HFFc6 (cell line): ENCODE data around the gene CD2BP2. TPM values are rescaled to one million over a fixed set of nuclear protein-coding genes. Genes with fewer than 3 reads are reported as not detected.

ENCODE experiments used
- DNase-seq: peaks from one replicate; pipeline ENCODE4 v3.0.0-alpha.2; 2018
- H3K27ac Mint-ChIP-seq: 2 replicates; pipeline ENCODE4 v1.8.0; 2020; ENCODE audit warnings: mild to moderate bottlenecking, mixed read lengths
- H3K27me3 Mint-ChIP-seq: 2 replicates; pipeline ENCODE4 v1.8.0; 2021; ENCODE audit warnings: mild to moderate bottlenecking, moderate library complexity, mixed read lengths; ENCODE audit not compliant: insufficient read depth
- H3K36me3 Mint-ChIP-seq: 2 replicates; pipeline ENCODE4 v1.8.0; 2021; ENCODE audit warnings: low read depth, mixed read lengths
- H3K4me1 Mint-ChIP-seq: 2 replicates; pipeline ENCODE4 v1.8.0; 2020; ENCODE audit warnings: low read depth, mixed read lengths
- H3K4me3 Mint-ChIP-seq: 2 replicates; pipeline ENCODE4 v1.8.0; 2020; ENCODE audit warnings: mild to moderate bottlenecking, moderate library complexity, mixed read lengths
- H3K9me3 Mint-ChIP-seq: 2 replicates; pipeline ENCODE4 v1.8.0; 2020; ENCODE audit warnings: mild to moderate bottlenecking, mixed read lengths
- total RNA-seq, 6 experiments: library from RNA; stranded (reverse); fragmentation: NEBNext Ultra II Directional; extraction: Animal tissue kit (Norgen Biotek cat#: 25700); gene quantifications; 2 replicates in 1 of 6; 3 replicates in 5 of 6; pipeline ENCODE4 v1.2.3, GENCODE V29; 2021
- TF ChIP-seq, protein P1 (sequence below): fragments of 200-600 bp; sonication (generic); IDR thresholded peaks from 2 replicates; pipeline ENCODE4 v1.5.0; 2021; ENCODE audit warnings: antibody characterized with exemption, mild to moderate bottlenecking

Gene CD2BP2
- total RNA-seq, 6 experiments from 2014 or later = 76.2 to 91.0 (median 80.4) TPM

DNA sequence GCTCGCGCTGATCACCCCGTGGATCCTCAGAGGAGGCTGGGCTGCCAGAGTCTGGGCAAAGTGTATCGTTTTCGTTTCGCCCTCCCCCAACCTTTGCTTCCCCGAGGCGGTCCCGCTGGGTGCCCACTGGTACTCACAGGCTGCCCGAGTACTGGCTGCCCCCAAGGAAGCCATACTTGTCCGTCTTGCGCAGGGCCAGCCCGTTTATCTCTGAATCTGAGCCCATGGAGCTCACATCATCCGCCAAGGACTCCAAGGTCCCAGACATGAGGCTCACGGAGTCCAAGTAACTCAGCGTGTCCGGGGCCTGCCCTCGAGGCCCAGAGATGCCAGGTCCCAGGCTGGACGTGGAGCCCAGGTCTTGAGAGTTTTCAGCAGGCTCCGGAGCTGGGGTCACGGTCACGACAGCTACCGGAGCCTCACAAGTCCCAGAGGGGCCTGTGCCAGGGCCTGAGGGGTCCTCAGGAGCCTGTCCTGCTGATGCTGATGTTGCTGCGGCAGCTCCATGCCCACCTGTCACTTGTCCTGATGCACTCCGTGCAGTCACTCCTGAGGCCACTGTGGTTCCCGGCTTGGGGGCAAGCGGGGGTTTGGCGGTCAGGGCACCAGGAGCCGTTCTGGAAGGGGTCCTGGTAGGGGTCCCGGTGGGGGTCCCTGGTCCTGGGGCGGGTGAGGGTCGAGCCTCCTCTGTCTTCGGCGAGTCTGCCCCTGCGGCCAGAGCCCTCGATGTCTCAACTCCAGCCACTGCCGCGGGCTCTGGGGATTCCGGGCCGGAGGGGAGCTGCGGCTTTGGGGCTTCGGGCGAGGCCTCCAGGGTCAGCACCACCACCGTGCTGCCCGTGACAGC lies 14.2 kb upstream of the CD2BP2 start:
- H3K4me1 Mint-ChIP-seq = peaks cover 39% of the 10 kb centered on the region
- TF ChIP-seq, protein P1, sequence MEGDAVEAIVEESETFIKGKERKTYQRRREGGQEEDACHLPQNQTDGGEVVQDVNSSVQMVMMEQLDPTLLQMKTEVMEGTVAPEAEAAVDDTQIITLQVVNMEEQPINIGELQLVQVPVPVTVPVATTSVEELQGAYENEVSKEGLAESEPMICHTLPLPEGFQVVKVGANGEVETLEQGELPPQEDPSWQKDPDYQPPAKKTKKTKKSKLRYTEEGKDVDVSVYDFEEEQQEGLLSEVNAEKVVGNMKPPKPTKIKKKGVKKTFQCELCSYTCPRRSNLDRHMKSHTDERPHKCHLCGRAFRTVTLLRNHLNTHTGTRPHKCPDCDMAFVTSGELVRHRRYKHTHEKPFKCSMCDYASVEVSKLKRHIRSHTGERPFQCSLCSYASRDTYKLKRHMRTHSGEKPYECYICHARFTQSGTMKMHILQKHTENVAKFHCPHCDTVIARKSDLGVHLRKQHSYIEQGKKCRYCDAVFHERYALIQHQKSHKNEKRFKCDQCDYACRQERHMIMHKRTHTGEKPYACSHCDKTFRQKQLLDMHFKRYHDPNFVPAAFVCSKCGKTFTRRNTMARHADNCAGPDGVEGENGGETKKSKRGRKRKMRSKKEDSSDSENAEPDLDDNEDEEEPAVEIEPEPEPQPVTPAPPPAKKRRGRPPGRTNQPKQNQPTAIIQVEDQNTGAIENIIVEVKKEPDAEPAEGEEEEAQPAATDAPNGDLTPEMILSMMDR = no peak
- peak overlapping the region; percentile 89 for H3K4me3 Mint-ChIP-seq
- H3K36me3 Mint-ChIP-seq = peaks cover 17% of the 10 kb centered on the region
- no peaks in the 10 kb centered on the region for H3K9me3 Mint-ChIP-seq
- DNase-seq = no peak
- peak overlapping the region; percentile 70 for H3K27ac Mint-ChIP-seq
- peaks cover 9% of the 10 kb centered on the region; the same call in 1 of the 2 replicates for H3K27me3 Mint-ChIP-seq

DNA sequence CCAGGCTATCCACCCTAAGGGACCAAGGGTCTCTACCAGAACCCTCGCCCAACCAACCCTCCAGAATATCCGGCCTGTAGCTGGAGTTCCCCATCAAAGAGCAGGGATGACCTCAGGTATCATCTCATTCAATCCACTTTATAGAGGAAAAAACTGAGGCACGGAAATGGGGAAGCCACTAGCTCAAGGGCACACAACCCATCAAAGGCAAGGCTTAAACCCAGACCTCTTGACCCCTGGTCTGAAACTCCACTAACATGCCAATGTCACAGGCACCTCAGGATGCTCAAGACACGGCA lies 13.6 kb upstream of the CD2BP2 start:
- H3K9me3 Mint-ChIP-seq = no peaks in the 10 kb centered on the region
- peaks cover 39% of the 10 kb centered on the region for H3K4me1 Mint-ChIP-seq
- peaks cover 9% of the 10 kb centered on the region; the same call in 1 of the 2 replicates for H3K27me3 Mint-ChIP-seq
- TF ChIP-seq, protein P1 = no peak
- DNase-seq = no peak
- H3K4me3 Mint-ChIP-seq = peak overlapping the region; percentile 89
- peak overlapping the region; percentile 70 for H3K27ac Mint-ChIP-seq
- peaks cover 17% of the 10 kb centered on the region for H3K36me3 Mint-ChIP-seq

DNA sequence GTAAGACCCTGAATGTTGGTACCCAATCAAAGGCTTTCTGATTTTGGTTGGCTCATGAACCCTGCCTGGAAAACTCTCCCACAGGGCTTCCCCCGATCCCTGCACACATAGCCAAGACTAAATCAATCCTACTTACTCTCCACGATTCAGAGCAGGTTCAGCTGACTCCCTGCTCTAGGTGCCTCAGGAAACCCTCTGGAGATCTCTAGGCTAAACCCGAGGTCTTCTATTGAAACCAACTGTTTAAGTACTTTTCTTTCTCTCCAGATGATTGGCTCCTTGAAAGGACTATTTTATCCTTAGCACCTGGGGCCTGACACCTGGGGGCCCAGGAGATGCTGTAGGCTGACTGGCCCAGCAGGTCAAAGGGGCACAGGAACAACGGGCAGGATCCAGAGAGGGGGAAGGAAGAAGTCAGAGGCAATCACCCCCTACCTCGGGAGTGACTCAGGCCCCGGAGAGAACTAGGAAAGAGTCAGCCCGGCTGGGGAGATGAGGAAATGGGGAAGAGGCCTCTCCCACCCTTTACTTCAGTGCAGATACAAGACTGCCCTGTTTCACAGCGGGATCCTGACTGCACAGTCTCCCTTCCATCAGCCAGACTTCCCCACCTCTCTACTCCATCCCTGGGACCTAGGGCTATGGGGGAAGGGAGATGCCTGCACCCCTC lies 13.1 kb upstream of the CD2BP2 start:
- H3K4me1 Mint-ChIP-seq = peaks cover 39% of the 10 kb centered on the region
- H3K4me3 Mint-ChIP-seq = peak overlapping the region; percentile 89
- peak; percentile 42 for DNase-seq
- no peaks in the 10 kb centered on the region for H3K9me3 Mint-ChIP-seq
- peaks cover 9% of the 10 kb centered on the region; the same call in 1 of the 2 replicates for H3K27me3 Mint-ChIP-seq
- peaks cover 21% of the 10 kb centered on the region for H3K36me3 Mint-ChIP-seq
- TF ChIP-seq, protein P1 = no peak
- peak overlapping the region; percentile 70 for H3K27ac Mint-ChIP-seq

DNA sequence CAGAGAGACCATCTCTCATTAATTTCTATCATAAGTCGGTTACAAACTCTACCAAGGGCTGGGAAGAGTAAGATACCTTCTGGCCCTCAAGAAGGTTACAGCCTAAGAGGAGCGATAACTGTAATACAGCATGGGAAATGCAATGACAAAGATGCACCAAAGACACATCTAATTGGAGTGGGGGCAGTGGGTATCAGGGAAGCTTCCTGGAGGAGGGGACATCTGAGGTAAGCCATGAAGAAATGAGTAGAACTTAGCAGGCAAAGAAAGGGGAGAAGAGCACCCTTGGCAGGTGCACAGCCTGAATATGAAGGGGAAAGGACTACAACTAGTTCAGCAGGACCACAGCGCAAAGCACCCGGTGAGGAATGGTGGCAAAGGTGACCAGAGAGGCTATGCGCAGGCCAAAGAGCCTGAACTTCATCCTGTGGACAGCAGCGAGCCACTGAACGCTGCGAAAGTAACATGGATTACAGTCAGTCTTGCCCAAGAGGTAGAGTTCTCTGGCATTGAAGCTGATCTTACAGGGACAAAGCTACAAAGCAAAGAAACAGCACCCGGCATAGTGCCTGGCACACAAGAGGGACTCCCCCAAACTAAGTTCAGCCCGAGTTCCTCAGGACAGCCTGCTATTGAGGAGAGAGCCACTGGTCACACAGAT lies 12.4 kb upstream of the CD2BP2 start:
- Mint-ChIP-seq H3K27me3 (peaks cover 6% of the 10 kb centered on the region; the same call in 1 of the 2 replicates), H3K27ac (peak overlapping the region; percentile 70), H3K4me1 (peaks cover 39% of the 10 kb centered on the region), H3K9me3 (no peaks in the 10 kb centered on the region), H3K36me3 (peaks cover 27% of the 10 kb centered on the region), H3K4me3 (peak overlapping the region; percentile 89)
- TF ChIP-seq, protein P1 = no peak
- no peak for DNase-seq

DNA sequence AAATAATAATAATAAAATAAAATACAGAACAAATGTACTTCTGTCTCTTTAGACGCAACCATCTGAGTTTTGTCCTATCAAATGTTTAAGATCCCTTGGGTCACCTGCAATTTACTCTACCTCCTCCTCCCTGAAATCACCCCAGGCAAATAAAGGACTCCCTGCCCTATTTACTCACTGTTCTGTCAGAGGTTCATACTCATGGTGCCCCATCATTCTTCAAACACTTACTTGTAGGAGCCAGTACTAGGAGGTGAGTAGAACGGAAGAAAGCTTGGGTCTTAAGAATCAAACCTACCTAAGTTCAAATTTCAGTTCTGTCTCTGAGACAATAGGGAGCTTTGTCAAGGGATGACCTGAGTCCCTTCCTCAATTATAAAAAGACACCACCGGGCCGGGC lies 11.4 kb upstream of the CD2BP2 start:
- TF ChIP-seq, protein P1 = no peak
- Mint-ChIP-seq H3K9me3 (no peaks in the 10 kb centered on the region), H3K4me1 (peaks cover 34% of the 10 kb centered on the region), H3K27ac (peak overlapping the region; percentile 70), H3K36me3 (peaks cover 31% of the 10 kb centered on the region), H3K4me3 (peak overlapping the region; percentile 89), H3K27me3 (peaks cover 9% of the 10 kb centered on the region; the same call in 1 of the 2 replicates)
- no peak for DNase-seq
